Measurements from ENCODE around the gene PAN3.
"Not testable (repeated sequence)": the region's sequence is repeated elsewhere in the genome, so short reads cannot be mapped to it uniquely, and the experiment has no call there.

The PAN3 gene, protein sequence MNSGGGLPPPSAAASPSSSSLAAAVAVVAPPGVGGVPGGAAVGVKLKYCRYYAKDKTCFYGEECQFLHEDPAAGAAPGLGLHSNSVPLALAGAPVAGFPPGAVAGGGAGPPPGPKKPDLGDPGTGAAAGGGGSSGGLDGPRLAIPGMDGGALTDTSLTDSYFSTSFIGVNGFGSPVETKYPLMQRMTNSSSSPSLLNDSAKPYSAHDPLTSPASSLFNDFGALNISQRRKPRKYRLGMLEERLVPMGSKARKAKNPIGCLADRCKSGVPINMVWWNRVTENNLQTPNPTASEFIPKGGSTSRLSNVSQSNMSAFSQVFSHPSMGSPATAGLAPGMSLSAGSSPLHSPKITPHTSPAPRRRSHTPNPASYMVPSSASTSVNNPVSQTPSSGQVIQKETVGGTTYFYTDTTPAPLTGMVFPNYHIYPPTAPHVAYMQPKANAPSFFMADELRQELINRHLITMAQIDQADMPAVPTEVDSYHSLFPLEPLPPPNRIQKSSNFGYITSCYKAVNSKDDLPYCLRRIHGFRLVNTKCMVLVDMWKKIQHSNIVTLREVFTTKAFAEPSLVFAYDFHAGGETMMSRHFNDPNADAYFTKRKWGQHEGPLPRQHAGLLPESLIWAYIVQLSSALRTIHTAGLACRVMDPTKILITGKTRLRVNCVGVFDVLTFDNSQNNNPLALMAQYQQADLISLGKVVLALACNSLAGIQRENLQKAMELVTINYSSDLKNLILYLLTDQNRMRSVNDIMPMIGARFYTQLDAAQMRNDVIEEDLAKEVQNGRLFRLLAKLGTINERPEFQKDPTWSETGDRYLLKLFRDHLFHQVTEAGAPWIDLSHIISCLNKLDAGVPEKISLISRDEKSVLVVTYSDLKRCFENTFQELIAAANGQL

DNA sequence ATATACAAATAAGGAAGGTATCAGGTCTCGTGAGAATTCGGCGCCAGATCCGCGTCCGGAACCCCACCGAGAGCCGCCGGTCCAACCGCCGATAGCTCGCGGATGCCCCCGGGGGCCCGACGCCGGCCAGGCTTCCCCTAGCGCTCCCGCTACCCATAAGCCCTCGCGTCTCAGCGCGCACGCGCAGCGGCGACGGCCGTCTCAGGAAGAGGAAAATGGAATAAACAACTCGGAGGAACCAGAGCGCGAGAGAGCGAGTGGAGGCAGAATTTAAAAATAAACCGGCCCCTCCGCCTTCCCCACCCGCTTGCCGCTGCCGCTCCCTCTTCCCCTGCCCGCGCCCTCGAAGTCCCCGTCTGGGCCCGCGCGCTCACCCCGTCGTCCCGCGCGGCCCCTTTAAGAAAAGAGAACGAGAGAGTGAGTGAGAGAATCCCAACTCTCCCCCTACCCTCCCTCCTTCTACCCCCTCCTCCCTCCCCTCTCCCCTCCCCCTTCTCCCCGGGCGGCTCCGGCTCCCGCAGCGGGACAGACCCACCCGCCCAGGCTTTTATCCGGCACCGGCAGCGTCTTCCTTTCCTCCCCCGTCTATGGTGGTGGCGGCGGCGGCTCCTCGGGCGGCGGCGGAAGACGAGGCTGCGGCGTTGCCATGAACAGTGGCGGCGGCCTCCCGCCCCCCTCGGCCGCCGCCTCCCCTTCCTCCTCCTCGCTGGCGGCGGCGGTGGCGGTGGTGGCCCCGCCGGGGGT, at the start of gene PAN3:
TSS of gene PAN3 (plus strand) at position 534 of the 744 bp plus-strand sequence. CDS start at position 647, 113 bp downstream.
- DNase-seq = peak; percentile 91

DNA sequence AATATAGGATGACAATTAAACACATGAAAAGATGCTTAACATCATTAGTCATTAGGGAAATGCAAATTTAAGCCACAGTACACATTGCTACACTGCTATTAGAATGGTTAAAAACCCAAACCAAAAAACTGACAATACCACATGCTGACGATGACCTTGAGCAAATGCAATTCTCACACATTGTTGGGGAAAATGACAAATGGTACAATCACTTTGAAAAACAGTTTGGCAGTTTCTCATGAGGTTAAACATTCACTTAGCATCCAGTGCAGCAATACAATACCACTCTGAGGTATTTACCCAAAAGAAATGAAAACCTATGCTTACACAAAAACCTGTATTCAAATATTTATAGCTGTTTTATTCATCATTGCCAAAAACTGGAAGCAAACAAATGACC, 49.3 kb upstream of the PAN3 start:
- DNase-seq = no peak

DNA sequence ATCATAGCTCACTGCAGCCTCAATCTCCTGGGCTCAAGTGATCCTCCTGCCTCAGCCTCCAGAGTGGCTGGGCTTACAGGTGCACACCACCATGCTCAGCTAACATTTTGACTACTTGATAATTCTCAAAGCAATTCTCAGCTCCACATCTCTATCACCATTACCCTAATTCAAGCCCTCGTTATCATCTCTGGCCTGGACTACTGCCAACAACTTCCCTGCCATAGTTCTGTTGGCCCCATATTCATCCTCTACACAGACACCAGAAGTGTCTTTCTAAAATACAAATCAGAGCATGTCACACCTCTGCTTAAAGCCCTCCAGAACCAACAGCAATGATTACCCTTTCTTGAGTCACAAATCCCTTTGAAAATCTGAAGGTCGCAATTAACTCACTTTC, 45.9 kb upstream of the PAN3 start:
- no peak for DNase-seq

DNA sequence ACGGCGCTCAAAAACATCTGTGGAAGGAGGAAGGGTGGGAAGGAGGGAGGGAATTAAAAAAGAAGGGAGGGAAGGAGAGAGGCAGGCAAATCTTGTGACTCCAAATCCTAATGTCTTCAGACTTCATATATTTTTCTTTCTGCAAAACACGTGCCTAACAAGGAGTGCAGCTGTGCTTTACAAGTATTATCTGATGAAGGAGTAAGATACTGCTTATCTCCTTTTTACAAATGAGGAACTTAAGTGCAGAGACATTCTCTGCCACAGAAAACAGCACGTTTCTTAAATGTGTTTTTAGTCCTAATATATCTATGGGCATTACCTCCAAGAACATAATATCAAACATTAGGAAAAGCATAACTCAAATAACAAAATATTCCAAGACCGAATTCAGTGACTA, 44.5 kb upstream of the PAN3 start:
- no peak for DNase-seq

DNA sequence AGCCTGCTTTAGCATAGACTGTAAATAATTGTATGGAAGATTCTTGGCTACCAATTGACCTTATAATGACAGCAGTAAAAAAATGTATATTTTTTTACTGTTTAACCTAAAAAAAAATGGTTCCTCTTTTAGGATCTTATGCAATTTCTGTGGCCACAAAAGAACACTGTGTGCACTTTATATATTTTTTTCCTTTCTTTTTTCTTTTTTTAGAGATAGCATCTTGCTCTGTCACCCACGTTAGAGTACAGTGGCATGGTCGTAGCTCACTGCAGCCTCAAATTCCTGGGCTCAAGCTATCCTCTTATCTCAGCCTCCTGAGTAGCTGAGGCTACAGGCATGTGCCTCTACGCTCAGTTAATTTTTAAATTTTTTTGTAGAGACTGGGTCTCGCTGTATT, 44.0 kb upstream of the PAN3 start:
- DNase-seq = no peak

DNA sequence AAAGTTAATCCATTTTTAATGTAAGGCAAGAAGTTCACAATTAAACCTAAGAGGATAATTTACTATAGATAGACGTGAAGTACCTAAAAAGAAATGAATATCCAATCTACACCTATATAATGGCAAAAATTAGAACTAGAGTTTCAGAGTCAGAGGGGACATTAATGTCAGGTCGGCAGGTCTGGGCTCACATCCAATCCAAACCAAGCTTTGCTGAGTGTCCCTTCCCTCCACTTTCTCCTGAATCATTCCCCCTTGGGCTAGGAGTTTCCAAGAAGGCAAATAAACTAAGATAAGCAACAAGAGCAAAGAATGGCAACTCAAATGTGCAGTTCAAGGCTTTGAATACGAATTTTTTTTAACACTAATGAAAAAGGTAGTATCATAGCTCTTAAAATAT, 40.8 kb upstream of the PAN3 start:
- no peak for DNase-seq

DNA sequence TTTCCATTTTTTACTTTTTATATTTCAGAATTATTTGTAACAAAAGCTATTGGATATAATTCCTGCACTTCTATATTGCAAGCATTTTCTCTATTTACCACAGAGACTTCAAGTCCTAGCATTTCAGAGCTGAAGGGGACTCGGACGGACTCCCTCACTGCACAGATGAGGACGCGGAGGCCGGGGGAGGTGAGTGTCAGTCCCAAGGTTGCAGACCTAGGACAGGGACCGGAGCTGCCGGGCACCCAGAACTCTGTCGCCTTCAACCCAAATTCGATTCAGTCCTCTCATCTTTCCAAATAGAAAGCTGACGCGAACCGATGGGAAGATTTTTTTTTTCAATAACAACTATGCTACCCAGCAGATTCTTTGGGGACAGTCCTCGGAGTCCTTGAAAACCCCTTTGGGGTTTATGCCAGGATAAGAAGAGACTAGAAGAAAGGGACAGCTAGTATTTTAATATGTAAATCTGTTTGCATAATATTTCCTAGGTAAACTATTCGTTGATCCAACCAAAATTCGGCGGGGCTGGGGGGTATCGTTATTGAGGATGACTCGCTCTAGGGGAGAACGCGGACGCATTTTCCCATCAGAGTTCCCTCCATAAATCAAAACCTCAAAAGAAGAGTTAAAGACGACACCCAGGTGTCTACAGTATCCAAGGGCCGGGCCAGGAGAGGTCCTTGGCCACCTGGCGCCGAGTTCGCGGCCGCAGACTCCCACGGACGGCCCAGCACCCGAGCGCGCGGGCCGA, 38.8 kb upstream of the PAN3 start:
- no peak for DNase-seq

DNA sequence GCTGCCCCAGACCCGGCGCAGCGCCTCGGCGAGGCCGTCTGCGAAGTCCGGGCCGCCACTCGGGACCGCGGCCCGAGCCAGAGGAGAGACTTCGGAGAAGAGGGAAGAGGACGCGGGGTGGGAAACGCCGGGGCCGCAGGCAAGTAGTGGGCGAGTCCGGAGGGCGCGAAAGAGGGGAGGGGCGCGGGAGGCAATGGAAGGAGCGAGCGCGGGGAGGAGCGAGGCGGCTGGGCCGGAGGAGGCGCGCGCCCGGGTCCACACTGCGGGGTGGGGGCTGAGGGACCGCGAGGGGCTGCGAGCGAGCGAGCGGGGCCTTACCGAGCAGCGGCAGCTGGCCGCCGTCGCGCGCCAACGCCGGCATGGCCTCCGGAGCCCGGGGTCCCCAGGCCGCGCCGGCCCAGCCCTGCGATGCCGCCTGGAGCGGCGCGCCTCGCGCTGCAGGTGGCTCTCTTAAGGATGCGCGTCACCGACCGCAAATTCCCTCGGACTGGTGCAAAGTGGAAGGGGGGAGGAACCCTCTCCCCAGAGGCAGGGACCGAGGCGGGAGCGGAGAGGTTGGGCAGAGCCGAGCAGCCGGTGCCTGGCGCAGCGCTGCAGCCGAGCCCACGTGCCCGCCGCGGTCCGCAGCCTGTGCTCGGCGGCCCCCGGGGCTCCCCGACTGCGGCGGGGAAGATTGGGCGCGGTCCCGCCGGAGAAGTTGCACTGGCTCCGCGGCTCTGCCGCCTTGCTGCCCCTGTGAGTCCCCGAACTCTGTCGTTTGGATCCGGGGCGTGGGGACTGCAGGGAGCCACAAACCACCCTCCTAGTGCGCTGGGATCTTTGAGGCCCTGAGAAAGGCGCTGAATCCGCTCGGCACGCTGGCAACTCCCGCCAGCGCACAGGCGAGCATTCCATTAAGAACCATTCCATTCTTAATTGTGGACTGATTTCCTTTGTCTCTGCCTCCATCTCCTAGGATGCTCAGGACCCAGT, 37.9 kb upstream of the PAN3 start, which contains the start of gene FLT3:
TSS of gene FLT3 (minus strand) at position 427 of the 972 bp plus-strand sequence. CDS start at position 361, 66 bp downstream.
- peak; percentile 43 for DNase-seq

DNA sequence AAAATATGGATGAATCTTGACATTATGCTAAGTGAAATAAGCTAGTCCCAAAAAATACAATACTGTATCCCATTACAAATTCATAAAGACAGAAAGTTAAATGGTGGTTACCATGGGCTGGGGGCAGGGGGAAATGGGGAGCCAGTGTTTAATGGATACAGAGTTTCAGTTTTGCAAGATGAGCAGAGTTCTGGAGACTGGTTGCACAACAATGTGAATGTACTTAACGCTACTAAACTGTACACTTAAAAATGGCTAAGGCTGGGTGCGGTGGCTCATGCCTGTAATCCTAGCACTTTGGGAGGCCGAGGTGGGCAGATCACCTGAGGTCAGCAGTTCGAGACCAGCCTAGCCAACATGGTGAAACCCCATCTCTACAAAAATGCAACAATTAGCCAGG, 36.5 kb upstream of the PAN3 start:
- DNase-seq = not testable (repeated sequence)

DNA sequence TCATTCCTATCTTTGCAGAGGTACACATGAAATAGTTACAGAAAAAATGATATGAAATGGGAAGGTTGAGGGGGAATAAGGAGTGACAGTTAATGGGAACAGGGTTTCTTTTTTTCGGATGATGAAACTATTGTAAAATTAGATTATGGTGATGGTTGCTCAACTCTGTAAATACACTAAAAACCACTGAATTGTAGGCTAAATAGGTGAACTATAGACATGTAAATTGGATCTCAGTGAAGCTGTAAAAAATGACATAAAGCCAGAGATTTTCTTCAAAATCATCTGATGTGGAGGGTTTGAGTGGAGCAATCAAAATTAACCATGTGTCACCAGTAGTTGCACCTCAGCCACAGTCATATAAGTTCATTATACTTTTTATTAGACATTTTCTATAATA, 31.4 kb upstream of the PAN3 start:
- DNase-seq = no peak

DNA sequence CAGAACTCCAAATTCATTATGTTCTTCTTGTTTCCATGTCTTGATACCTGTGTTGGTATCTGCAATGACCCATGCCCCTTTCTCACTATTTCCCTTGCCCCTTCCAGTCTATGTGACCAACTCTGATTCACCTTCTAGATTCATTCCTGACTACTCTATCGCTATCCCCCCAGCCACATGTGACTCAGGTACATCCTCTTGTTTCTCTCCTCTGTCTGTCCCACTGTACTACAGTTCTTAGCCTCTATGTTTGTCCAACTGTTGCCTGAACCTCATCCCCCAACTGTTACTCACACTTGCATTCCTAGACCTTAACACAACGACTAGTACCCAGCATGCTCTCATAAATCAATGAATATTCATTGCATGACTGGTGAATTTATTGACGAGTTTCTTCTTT, 27.9 kb upstream of the PAN3 start:
- no peak for DNase-seq

DNA sequence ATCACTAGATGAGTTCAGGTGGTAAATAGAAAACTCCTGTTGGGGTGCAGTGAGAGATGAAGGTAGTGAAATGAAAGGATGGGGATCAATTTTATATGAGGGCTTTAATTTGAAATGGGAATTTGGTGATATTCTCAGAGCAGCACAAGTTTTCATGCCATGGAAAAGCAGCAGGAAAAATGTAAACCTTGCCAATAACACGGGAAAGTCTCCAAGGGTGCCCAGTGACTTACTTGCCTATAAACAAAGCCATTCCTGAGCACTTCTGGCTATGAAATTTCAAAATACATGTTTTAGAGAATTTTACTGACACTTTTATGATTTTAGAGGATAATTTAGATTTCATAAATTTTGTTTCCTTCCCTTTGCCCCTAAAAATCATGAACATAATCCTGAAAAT, 21.6 kb upstream of the PAN3 start:
- no peak for DNase-seq

DNA sequence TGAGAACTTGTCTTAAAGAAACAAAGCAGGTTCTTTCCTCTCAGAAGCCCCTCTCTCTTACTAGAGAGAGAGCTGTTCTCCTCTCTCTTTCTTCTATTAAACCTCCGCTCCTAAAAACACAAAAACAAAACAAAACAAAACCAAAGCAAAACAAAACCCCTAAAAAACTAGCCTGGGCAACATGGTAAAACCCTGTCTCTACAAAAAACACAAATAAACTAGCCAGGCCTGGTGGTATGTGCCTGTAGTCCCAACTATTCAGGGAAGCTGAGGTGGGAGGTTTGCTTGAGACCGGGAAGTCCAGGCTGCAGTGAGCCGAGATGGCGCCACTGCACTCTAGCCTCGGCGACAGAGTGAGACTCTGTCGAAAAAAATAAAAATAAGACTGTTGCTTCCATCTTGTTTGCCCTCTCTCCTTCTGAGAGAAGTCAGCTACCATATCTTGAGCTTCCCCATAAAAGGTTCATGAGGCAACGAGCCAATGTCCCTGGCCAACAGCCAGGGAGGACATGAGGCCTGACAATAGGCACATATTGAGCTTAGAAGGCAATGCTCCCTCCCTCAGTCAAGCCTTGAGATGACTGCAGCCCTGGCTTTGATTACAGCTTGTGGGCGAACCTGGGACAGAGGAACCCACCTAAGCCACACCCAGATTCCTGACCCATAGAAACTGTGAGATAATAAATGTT, 20.5 kb upstream of the PAN3 start:
- DNase-seq = no peak

DNA sequence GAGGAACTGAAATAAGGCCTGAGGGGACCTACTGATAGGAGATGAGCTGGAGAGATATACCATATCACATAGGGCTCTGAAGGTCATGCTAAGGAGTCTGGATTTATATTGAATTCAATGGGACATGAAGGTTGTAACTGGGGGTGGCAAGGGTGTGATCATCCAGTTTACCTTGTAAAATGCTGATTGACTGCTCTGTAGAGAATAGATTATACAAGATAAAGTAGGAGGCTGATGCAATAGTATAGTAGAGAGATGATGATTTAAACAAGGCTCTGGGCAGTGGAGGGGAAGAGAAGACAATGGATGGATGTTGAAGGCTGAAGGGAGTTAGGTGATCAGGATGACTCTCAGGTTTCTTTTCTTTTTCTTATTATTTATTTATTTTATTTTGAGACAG, 18.0 kb upstream of the PAN3 start:
- DNase-seq = no peak

DNA sequence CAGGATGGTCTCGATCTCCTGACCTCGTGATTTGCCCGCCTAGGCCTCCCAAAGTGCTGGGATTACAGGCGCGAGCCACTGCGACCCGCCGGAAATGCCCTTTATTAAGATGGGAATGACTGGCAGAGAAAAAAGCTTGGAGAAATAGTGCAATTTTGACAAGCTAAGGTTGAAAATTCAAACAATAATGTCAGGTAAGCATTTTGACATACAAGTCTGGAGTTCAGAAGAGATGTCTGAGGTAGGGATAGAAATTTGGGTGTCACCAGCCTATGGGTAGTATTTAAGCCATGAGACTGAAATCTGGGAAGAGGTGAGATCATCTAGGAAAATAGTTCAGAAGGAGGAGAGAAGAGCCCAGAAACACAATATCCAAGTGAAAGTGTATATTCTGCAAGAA, 17.1 kb upstream of the PAN3 start:
- DNase-seq = no peak

DNA sequence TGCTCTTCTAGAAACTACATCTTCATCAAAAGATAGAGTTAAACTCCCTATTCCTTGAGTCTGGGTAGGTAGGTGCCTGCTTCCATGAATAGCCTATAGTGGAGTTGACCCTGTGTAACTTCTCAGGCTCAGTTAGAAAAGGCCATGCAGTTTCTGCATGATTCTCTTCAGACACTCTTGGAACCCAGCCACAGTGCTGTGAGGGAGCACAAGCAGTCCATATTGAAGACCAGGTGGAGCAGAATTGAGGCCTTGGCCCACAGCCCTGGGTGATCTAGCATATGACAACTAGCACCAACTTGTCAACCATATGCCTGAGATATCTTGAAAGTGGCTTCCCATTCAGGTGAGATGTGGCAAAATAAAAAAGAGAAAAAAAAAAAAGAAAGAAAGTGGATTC, 10.3 kb upstream of the PAN3 start:
- no peak for DNase-seq

DNA sequence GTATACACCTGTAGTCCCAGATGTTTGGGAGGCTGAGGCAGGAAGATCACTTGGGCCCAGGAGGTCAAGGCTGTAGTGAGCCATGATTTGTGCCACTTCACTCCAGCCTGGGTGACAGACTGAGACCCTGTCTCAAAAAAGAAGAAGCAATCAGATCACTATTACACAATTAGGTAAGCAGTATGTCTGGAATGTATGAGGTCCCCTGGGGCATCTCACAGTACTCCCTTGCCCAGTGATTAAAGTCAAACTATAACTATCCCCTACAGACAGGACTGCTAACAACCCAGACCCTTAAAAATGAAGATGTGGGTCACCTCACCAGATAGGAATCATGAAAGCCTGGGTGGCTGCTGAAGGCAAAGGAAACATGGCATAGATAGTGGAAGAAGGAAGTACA, 9.4 kb upstream of the PAN3 start:
- DNase-seq = no peak

DNA sequence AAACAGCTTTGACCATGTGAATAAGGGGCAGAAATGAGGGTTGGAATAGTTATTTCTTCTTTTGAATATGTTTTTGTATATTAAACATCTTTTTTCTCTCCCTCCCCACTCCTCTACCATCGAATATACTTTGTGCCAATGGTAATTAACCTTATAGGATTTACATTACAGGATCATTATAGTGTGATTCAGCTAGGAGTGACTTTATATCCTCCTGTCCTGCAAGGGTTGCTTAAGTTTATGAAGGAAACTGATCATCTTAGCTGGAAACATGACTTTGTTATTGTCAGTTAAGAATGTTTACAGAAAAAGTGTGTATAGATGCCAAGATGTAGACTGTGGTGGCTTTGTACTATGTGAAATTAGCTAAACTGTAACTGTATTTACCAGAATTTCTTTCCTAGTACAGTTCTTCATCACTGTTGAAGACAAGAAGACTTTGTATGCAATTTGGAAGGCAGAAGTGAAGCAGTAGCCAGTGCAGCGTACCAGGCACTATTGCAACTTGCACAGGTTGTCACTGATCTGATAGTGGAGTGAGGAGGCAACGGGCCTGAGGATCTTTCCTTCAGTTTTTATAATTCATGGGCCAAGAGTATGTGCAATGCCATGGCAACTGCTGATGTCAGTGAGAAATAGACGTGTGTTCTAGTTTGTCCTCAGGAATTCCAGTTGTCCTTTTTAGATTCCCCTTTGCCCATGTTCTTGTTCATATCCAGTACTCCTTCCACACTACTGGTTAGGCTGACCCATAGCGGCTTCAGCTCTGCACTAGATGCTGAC, 8.2 kb upstream of the PAN3 start:
- DNase-seq = no peak

DNA sequence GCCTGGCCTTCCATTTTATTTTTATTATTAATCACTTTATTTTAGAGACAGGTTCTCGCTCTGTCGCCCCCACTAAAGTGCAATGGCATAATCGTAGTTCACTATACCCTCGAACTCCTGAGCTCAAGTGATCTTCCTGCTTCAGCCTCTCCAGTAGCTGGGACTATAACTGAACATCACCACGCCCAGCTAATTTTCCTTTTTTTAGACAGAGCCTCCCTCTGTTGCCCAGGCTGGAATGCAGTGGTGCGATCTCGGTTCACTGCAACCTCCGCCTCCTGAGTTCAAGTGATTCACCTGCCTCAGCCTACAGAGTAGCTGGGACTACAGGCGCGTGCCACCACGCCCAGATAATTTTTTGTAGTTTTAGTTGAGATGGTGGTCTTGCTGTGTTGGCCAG, 6.7 kb upstream of the PAN3 start:
- DNase-seq = no peak

DNA sequence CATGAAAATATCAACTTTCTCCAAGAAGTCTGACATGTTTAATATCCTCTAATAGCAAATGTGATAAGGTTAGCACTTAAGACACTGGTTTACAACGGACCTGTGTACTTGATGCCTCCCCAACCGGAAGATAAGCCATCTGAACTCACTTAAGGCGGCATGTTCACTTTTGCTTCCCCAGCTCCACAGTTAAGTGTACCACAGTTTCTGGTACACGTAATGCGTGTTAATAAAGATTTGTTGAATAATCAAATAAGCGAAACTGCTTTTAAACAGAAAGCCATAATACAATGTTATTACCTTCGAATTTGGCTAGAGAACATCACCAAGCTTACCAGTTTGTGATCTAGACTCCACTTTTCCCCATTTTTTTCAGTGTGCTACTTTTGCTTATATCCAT, 1.4 kb upstream of the PAN3 start:
- DNase-seq = peak; percentile 20

Measured in activated CD4-positive, alpha-beta T cell treated with anti-CD3 and anti-CD28 coated beads, Interleukin-2, amount 50 U/mL, for 16 hours (primary cell).